Measurements from ENCODE around the gene ALDH1B1. TPM values are rescaled to one million over a fixed set of nuclear protein-coding genes. Genes with fewer than 3 reads are reported as not detected.

Gene ALDH1B1
- total and polyA plus RNA-seq, 2 donors (not counting 1 experiment from before 2014, with no cell fraction given): 16.2 to 17.4 TPM

DNA sequence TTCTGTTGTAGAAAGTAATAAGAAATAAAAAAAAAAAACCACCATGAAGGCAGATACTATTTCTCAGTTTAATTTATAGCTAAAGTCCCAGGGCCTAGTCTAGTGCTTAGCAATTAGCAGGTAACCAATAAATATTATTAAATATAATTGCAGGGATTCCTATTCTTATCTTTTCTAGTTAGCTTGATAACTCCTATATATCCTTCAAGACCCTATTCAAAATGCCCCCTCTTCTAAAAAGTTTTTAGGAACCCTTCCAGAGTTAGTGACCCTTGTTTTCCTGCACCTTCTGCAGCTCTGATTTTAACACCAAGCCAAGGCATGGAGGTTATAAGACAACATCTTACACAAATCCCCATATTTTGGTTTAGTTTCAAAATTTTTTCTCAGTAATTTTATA, 24.6 kb upstream of the ALDH1B1 start:
- no peak overlapping the region for H3K9ac ChIP-seq (ENCODE audit: insufficient read depth, low read length)
- no peaks in the 10 kb centered on the region for H3K9me3 ChIP-seq (ENCODE audit: control insufficient read depth, insufficient read depth, low read depth, low read length)
- no peaks in the 10 kb centered on the region for H3K36me3 ChIP-seq (ENCODE audit: control insufficient read depth, insufficient read depth, low read length)
- no peak overlapping the region for H3K4me2 ChIP-seq (ENCODE audit: extremely low read depth, insufficient read depth, low read length)
- DNase-seq (ENCODE audit: low read depth in 2 of 2): no peak
- H3K4me1 ChIP-seq (ENCODE audit: control insufficient read depth, extremely low read depth, insufficient read depth, low read length): peaks cover 5% of the 10 kb centered on the region
- H4K20me1 ChIP-seq (ENCODE audit: control insufficient read depth, extremely low read depth, insufficient read depth, low read length): no peaks in the 10 kb centered on the region
- H3K79me2 ChIP-seq (ENCODE audit: control insufficient read depth, insufficient read depth, low read length): no peaks in the 10 kb centered on the region
- peaks cover 19% of the 10 kb centered on the region for H3K27me3 ChIP-seq (ENCODE audit: control insufficient read depth, insufficient read depth, low read length)
- no peak overlapping the region for H3K4me3 ChIP-seq (replicated peaks in 1 of 4; ENCODE audit: control extremely low read depth in 1 of 4, insufficient read depth in 1 of 4, low read depth in 3 of 4, low read length in 4 of 4)
- no peak overlapping the region for H2AFZ ChIP-seq (ENCODE audit: low read length)
- TF ChIP-seq EZH2 (IDR thresholded peaks at IDR 0.05; ENCODE audit: low read length, missing control alignments): no peak
- TF ChIP-seq, protein P1, sequence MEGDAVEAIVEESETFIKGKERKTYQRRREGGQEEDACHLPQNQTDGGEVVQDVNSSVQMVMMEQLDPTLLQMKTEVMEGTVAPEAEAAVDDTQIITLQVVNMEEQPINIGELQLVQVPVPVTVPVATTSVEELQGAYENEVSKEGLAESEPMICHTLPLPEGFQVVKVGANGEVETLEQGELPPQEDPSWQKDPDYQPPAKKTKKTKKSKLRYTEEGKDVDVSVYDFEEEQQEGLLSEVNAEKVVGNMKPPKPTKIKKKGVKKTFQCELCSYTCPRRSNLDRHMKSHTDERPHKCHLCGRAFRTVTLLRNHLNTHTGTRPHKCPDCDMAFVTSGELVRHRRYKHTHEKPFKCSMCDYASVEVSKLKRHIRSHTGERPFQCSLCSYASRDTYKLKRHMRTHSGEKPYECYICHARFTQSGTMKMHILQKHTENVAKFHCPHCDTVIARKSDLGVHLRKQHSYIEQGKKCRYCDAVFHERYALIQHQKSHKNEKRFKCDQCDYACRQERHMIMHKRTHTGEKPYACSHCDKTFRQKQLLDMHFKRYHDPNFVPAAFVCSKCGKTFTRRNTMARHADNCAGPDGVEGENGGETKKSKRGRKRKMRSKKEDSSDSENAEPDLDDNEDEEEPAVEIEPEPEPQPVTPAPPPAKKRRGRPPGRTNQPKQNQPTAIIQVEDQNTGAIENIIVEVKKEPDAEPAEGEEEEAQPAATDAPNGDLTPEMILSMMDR (conservative IDR thresholded peaks at IDR 0.05 in 1 of 2, IDR thresholded peaks at IDR 0.05 in 1 of 2; ENCODE audit: low read depth in 1 of 2, low read length in 2 of 2): no peak
- no peak overlapping the region for H3K27ac ChIP-seq (ENCODE audit: insufficient read depth, low read length)

DNA sequence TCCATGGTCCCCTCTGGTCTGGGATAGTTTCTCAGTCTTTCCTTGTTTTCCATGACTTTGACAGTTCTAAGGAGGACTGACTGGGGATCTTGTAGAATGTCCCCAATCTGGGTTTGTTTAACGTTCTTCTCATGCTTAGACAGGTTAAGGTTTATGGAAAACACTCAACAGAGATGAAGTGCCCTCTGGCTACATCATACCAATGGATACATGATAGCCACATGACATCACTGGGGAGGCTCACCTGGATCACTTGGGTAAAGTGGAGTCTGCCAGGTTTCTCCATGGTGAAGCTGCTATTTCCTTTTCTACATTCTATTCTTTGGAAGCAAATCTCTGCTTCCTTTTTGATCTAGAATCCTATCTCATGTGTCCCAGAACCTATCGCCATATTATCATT, 23.8 kb upstream of the ALDH1B1 start:
- Histone ChIP-seq H3K27ac (ENCODE audit: insufficient read depth, low read length) (no peak overlapping the region), H3K27me3 (ENCODE audit: control insufficient read depth, insufficient read depth, low read length) (peaks cover 19% of the 10 kb centered on the region), H4K20me1 (ENCODE audit: control insufficient read depth, extremely low read depth, insufficient read depth, low read length) (no peaks in the 10 kb centered on the region), H3K4me2 (ENCODE audit: extremely low read depth, insufficient read depth, low read length) (no peak overlapping the region), H3K4me1 (ENCODE audit: control insufficient read depth, extremely low read depth, insufficient read depth, low read length) (no peaks in the 10 kb centered on the region), H3K9me3 (ENCODE audit: control insufficient read depth, insufficient read depth, low read depth, low read length) (no peaks in the 10 kb centered on the region), H3K4me3 (replicated peaks in 1 of 4; ENCODE audit: control extremely low read depth in 1 of 4, insufficient read depth in 1 of 4, low read depth in 3 of 4, low read length in 4 of 4) (no peak overlapping the region), H3K36me3 (ENCODE audit: control insufficient read depth, insufficient read depth, low read length) (no peaks in the 10 kb centered on the region), H3K9ac (ENCODE audit: insufficient read depth, low read length) (no peak overlapping the region), H3K79me2 (ENCODE audit: control insufficient read depth, insufficient read depth, low read length) (no peaks in the 10 kb centered on the region), H2AFZ (ENCODE audit: low read length) (no peak overlapping the region)
- TF ChIP-seq, protein P1 (conservative IDR thresholded peaks at IDR 0.05 in 1 of 2, IDR thresholded peaks at IDR 0.05 in 1 of 2; ENCODE audit: low read depth in 1 of 2, low read length in 2 of 2): no peak
- TF ChIP-seq EZH2 (IDR thresholded peaks at IDR 0.05; ENCODE audit: low read length, missing control alignments): no peak
- DNase-seq (ENCODE audit: low read depth in 2 of 2): no peak

DNA sequence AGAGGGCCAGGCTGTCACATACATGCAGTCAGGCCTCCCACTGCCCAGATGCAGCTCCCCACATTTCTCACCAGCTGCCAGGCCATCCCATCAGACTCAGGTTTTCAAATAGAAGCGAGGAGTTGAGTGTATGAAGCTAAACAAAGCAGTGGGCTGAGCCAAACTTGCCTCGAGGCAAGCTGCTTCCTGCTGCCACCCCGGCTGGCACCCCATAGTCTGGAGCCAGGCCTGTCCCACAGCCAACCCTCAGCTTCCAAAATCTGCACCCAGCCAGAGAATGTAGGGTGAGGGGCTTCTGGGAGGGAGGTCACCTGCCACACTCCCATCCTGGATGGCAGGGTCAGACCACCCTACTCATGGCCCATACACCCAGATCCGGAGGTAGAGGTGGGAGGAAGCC, 22.3 kb upstream of the ALDH1B1 start:
- Histone ChIP-seq H2AFZ (ENCODE audit: low read length) (no peak overlapping the region), H3K27ac (ENCODE audit: insufficient read depth, low read length) (no peak overlapping the region), H3K36me3 (ENCODE audit: control insufficient read depth, insufficient read depth, low read length) (no peaks in the 10 kb centered on the region), H3K9ac (ENCODE audit: insufficient read depth, low read length) (no peak overlapping the region), H3K27me3 (ENCODE audit: control insufficient read depth, insufficient read depth, low read length) (peaks cover 19% of the 10 kb centered on the region), H3K9me3 (ENCODE audit: control insufficient read depth, insufficient read depth, low read depth, low read length) (no peaks in the 10 kb centered on the region), H4K20me1 (ENCODE audit: control insufficient read depth, extremely low read depth, insufficient read depth, low read length) (no peaks in the 10 kb centered on the region), H3K4me2 (ENCODE audit: extremely low read depth, insufficient read depth, low read length) (no peak overlapping the region), H3K4me1 (ENCODE audit: control insufficient read depth, extremely low read depth, insufficient read depth, low read length) (no peaks in the 10 kb centered on the region), H3K4me3 (replicated peaks in 1 of 4; ENCODE audit: control extremely low read depth in 1 of 4, insufficient read depth in 1 of 4, low read depth in 3 of 4, low read length in 4 of 4) (no peak overlapping the region), H3K79me2 (ENCODE audit: control insufficient read depth, insufficient read depth, low read length) (no peaks in the 10 kb centered on the region)
- DNase-seq (ENCODE audit: low read depth in 2 of 2): no peak
- no peak for TF ChIP-seq EZH2 (IDR thresholded peaks at IDR 0.05; ENCODE audit: low read length, missing control alignments)

Measured in fibroblast of lung (primary cell).